Lung (tissue), 12 donors: ENCODE measurements around the gene CSF1R. TPM values are rescaled to one million over a fixed set of nuclear protein-coding genes. Genes with fewer than 3 reads are reported as not detected.

ENCODE experiments used
- ATAC-seq: fragments of 200-7000 bp; cut with Tn5 transposase; one replicate; pipeline ENCODE4 v1.9.1; 2020; ENCODE audit warnings: moderate number of reproducible peaks; ENCODE audit not compliant: insufficient read depth, low FRiP score
- DNase-seq, 3 donors: peaks; one replicate each; pipeline ENCODE4 v3.0.0-alpha.2; 2013 to 2017
- H3K27ac ChIP-seq, 2 donors: one replicate each; pipeline ENCODE4 v1.5.1; 2013; ENCODE audit warnings: mild to moderate bottlenecking in 2 of 2, moderate library complexity in 2 of 2, control low read depth in 1 of 2, inconsistent platforms in 1 of 2, low read depth in 1 of 2, low read length in 1 of 2
- H3K27me3 ChIP-seq, 3 donors: one replicate each; pipeline ENCODE4 v1.5.1; 2013; ENCODE audit warnings: low read length in 2 of 3; ENCODE audit not compliant: control insufficient read depth in 3 of 3, insufficient read depth in 3 of 3
- H3K36me3 ChIP-seq, 4 donors: one replicate each; pipeline ENCODE4 v1.5.1; 2013; ENCODE audit warnings: low read length in 4 of 4, mild to moderate bottlenecking in 1 of 4, moderate library complexity in 1 of 4; ENCODE audit not compliant: control insufficient read depth in 4 of 4, insufficient read depth in 4 of 4
- H3K4me1 ChIP-seq, 5 donors: one replicate each; pipeline ENCODE4 v1.5.1; 2013; ENCODE audit warnings: low read length in 5 of 5, mild to moderate bottlenecking in 2 of 5, moderate library complexity in 1 of 5; ENCODE audit not compliant: control insufficient read depth in 5 of 5, insufficient read depth in 5 of 5
- H3K4me3 ChIP-seq: one replicate; pipeline ENCODE4 v1.5.1; 2013; ENCODE audit warnings: mild to moderate bottlenecking, control low read depth, moderate library complexity
- H3K9ac ChIP-seq, 2 donors: one replicate each; pipeline ENCODE4 v1.5.1; 2013; ENCODE audit warnings: low read length in 2 of 2, control low read depth in 1 of 2; ENCODE audit not compliant: insufficient read depth in 1 of 2
- H3K9me3 ChIP-seq, 4 donors: one replicate each; pipeline ENCODE4 v1.5.1; 2013; ENCODE audit warnings: low read length in 3 of 4, mild to moderate bottlenecking in 1 of 4, moderate library complexity in 1 of 4; ENCODE audit not compliant: control insufficient read depth in 4 of 4, insufficient read depth in 3 of 4
- CTCF ChIP-seq: IDR thresholded peaks from 2 replicates; pipeline ENCODE4 v1.5.1; 2012; ENCODE audit warnings: mild to moderate bottlenecking; ENCODE audit errors: control extremely low read depth, extremely low read depth
- WGBS, 2 donors: extraction: QIAGEN DNeasy Blood & Tissue Kit; methylation state at CpG; one replicate each; pipeline ENCODE4 v1.1.7; 2013; 5-methylcytosine and 5-hydroxymethylcytosine counted together
- polyA plus RNA-seq, 2 donors: library from polyadenylated mRNA; stranded (reverse); fragments of 200-250 nt; gene quantifications; one replicate each; pipeline ENCODE4 v1.2.1, GENCODE V29; 2013
- total RNA-seq, 2 donors: library from RNA; depleted of rRNA in 1 of 2; stranded (reverse); fragments of >200 nt in 1 of 2; gene quantifications; one replicate each; pipeline ENCODE4 v1.2.1, GENCODE V29; 2014 to 2021
- donor health status: control.
- donor health status: control.
- donor health status: Bipolar disorder and iron deficiency.
- donor health status: healthy.
- donor health status: DM: yes; HTN: yes; CAD: no.

CSF1R gene
- total and polyA plus RNA-seq, 4 donors = 13.0 to 65.0 (median 40.7) TPM

- WGBS, 2 donors = 49 to 81% methylated on average over 6 of the region's 6 CpGs
- no peak for TF ChIP-seq CTCF
- ATAC-seq = peak; percentile 39
Observed at GRCh38 chr5:150112201-150113046, 26.1 kb upstream of the CSF1R start.

GRCh38 chr5:150111122-150111521 lies 24.8 kb upstream of the CSF1R start:
- Histone ChIP-seq H3K4me3 (no peak overlapping the region), H3K27me3 (no peaks in the 10 kb centered on the region), H3K36me3 (peaks cover 0 to 6% (median 0%) of the 10 kb centered on the region in 4 donors), H3K4me1 (peaks cover 0 to 12% (median 4%) of the 10 kb centered on the region in 5 donors), H3K9ac (no peak overlapping the region), H3K27ac (no peak overlapping the region), H3K9me3 (no peaks in the 10 kb centered on the region)
- ATAC-seq (no peak), DNase-seq (peak in 1 of 3 donors; percentile 11)
- 84 to 93% methylated on average over 8 of the region's 8 CpGs for WGBS, 2 donors
- TF ChIP-seq CTCF = no peak

More at GRCh38 chr5:150112201-150113046, 26.1 kb upstream of the CSF1R start:
- Histone ChIP-seq H3K27me3 (no peaks in the 10 kb centered on the region), H3K4me3 (no peak overlapping the region), H3K9ac (no peak overlapping the region), H3K27ac (peak overlapping the region; percentile 13), H3K4me1 (peaks cover 0 to 6% (median 0%) of the 10 kb centered on the region in 5 donors), H3K9me3 (no peaks in the 10 kb centered on the region), H3K36me3 (peaks cover 0 to 8% (median under 1%) of the 10 kb centered on the region in 4 donors)
- DNase-seq = peak in 1 of 3 donors; percentile 13

GRCh38 chr5:150109921-150110320 lies 23.6 kb upstream of the CSF1R start:
- H3K9ac ChIP-seq = no peak overlapping the region
- 62 to 74% methylated on average over 4 of the region's 4 CpGs for WGBS, 2 donors
- no peaks in the 10 kb centered on the region for H3K9me3 ChIP-seq
- peaks cover 0 to 6% (median 0%) of the 10 kb centered on the region in 4 donors for H3K36me3 ChIP-seq
- no peak overlapping the region for H3K4me3 ChIP-seq
- H3K4me1 ChIP-seq = peaks cover 0 to 14% (median 4%) of the 10 kb centered on the region in 5 donors
- ATAC-seq (no peak), DNase-seq (no peak)
- no peak for TF ChIP-seq CTCF
- no peak overlapping the region for H3K27ac ChIP-seq
- H3K27me3 ChIP-seq = no peaks in the 10 kb centered on the region
